Measurements from ENCODE around the gene KCNQ1. TPM values are rescaled to one million over a fixed set of nuclear protein-coding genes. Genes with fewer than 3 reads are reported as not detected.

KCNQ1 gene
- total RNA-seq, 1 experiment from 2014 or later, result 9.2 TPM

GRCh38 chr11:2653930-2654739 is 209.3 kb downstream of the KCNQ1 start:
- intact Hi-C loops (cut with micrococcal nuclease; ENCODE audit: unreplicated experiment), result no loop called here
- peaks cover 16% of the 10 kb centered on the region for H3K9me3 Mint-ChIP-seq (ENCODE audit: low read depth, unreplicated experiment)
- peaks cover 14% of the 10 kb centered on the region for H3K4me1 Mint-ChIP-seq (ENCODE audit: low read depth, unreplicated experiment)
- no TSS peak for BruUV-seq (replicated peaks)
- H3K27ac Mint-ChIP-seq (ENCODE audit: unreplicated experiment), result no peak overlapping the region
- CTCF ChIA-PET, result no interaction called here
- peaks cover 24% of the 10 kb centered on the region for H3K27me3 Mint-ChIP-seq (ENCODE audit: unreplicated experiment)
- no peak for TF ChIP-seq CTCF (IDR thresholded peaks at IDR 0.05; ENCODE audit: unreplicated experiment)
- no peak for DNase-seq
- no peaks in the 10 kb centered on the region for H3K36me3 Mint-ChIP-seq (ENCODE audit: insufficient read depth, unreplicated experiment)
- no peak overlapping the region for H3K4me3 Mint-ChIP-seq (ENCODE audit: low read depth, unreplicated experiment)

GRCh38 chr11:2655016-2655719 is 210.4 kb downstream of the KCNQ1 start:
- H3K4me3 Mint-ChIP-seq (ENCODE audit: low read depth, unreplicated experiment), result no peak overlapping the region
- peaks cover 9% of the 10 kb centered on the region for H3K9me3 Mint-ChIP-seq (ENCODE audit: low read depth, unreplicated experiment)
- DNase-seq, result no peak
- TF ChIP-seq CTCF (IDR thresholded peaks at IDR 0.05; ENCODE audit: unreplicated experiment), result no peak
- no peaks in the 10 kb centered on the region for H3K36me3 Mint-ChIP-seq (ENCODE audit: insufficient read depth, unreplicated experiment)
- CTCF ChIA-PET, result no interaction called here
- peaks cover 14% of the 10 kb centered on the region for H3K4me1 Mint-ChIP-seq (ENCODE audit: low read depth, unreplicated experiment)
- intact Hi-C loops (cut with micrococcal nuclease; ENCODE audit: unreplicated experiment), result no loop called here
- peaks cover 14% of the 10 kb centered on the region for H3K27me3 Mint-ChIP-seq (ENCODE audit: unreplicated experiment)
- H3K27ac Mint-ChIP-seq (ENCODE audit: unreplicated experiment), result no peak overlapping the region
- BruUV-seq (replicated peaks), result no TSS peak

GRCh38 chr11:2655834-2656622 is 211.2 kb downstream of the KCNQ1 start:
- Mint-ChIP-seq H3K27ac (ENCODE audit: unreplicated experiment) (no peak overlapping the region), H3K9me3 (ENCODE audit: low read depth, unreplicated experiment) (peaks cover 5% of the 10 kb centered on the region), H3K27me3 (ENCODE audit: unreplicated experiment) (peaks cover 5% of the 10 kb centered on the region), H3K36me3 (ENCODE audit: insufficient read depth, unreplicated experiment) (no peaks in the 10 kb centered on the region), H3K4me3 (ENCODE audit: low read depth, unreplicated experiment) (no peak overlapping the region), H3K4me1 (ENCODE audit: low read depth, unreplicated experiment) (peaks cover 14% of the 10 kb centered on the region)
- intact Hi-C loops (cut with micrococcal nuclease; ENCODE audit: unreplicated experiment), result no loop called here
- no TSS peak for BruUV-seq (replicated peaks)
- no peak for TF ChIP-seq CTCF (IDR thresholded peaks at IDR 0.05; ENCODE audit: unreplicated experiment)
- CTCF ChIA-PET, result interaction anchor here (0.7 kb wide), 1 partner anchor 122 kb away, joined by 3 read pairs; no protein-coding TSS in a partner anchor
- peak; percentile 48 for DNase-seq

GRCh38 chr11:2656859-2657258 is 212.1 kb downstream of the KCNQ1 start:
- Mint-ChIP-seq H3K9me3 (ENCODE audit: low read depth, unreplicated experiment) (peaks cover 7% of the 10 kb centered on the region), H3K27me3 (ENCODE audit: unreplicated experiment) (no peaks in the 10 kb centered on the region), H3K4me3 (ENCODE audit: low read depth, unreplicated experiment) (no peak overlapping the region), H3K36me3 (ENCODE audit: insufficient read depth, unreplicated experiment) (no peaks in the 10 kb centered on the region), H3K4me1 (ENCODE audit: low read depth, unreplicated experiment) (peaks cover 14% of the 10 kb centered on the region), H3K27ac (ENCODE audit: unreplicated experiment) (no peak overlapping the region)
- no peak for DNase-seq
- intact Hi-C loops (cut with micrococcal nuclease; ENCODE audit: unreplicated experiment), result no loop called here
- CTCF ChIA-PET, result no interaction called here
- TF ChIP-seq CTCF (IDR thresholded peaks at IDR 0.05; ENCODE audit: unreplicated experiment), result no peak
- no TSS peak for BruUV-seq (replicated peaks)

Measured in Calu3 (cell line).